HL-60 (cell line): ENCODE data around the gene OPA1.

Source experiments
- DNase-seq, 2 experiments: peaks; one replicate each; pipeline ENCODE4 v3.0.0-alpha.2; 2010 to 2020; ENCODE audit warnings: low read depth in 1 of 2, low spot score in 1 of 2
- H3K27ac ChIP-seq: fragments of 250-450 bp; sonication (Bioruptor Pico); replicated peaks from 2 replicates; pipeline ENCODE4 v1.5.1; 2020; ENCODE audit warnings: mild to moderate bottlenecking, moderate library complexity
- H3K27me3 ChIP-seq: fragments of 250-450 bp; sonication (Bioruptor Pico); 2 replicates; pipeline ENCODE4 v1.5.1; 2021; ENCODE audit warnings: mild to moderate bottlenecking, moderate library complexity; ENCODE audit not compliant: insufficient read depth, poor library complexity, severe bottlenecking
- H3K4me3 ChIP-seq: replicated peaks from 2 replicates; pipeline ENCODE4 v1.5.1; 2011; ENCODE audit warnings: mild to moderate bottlenecking, control low read depth, low read length; ENCODE audit not compliant: insufficient read depth
- GABPA ChIP-seq: IDR thresholded peaks from 2 replicates; pipeline ENCODE4 v1.6.1; 2012; ENCODE audit warnings: low read depth
- POLR2AphosphoS5 ChIP-seq: IDR thresholded peaks from 2 replicates; pipeline ENCODE4 v1.6.1; 2012; ENCODE audit warnings: low read depth
- SPI1 ChIP-seq: IDR thresholded peaks from 2 replicates; pipeline ENCODE4 v1.6.1; 2012; ENCODE audit warnings: low read depth, mild to moderate bottlenecking, borderline replicate concordance
- TF ChIP-seq, protein P1 (sequence below): IDR thresholded peaks from 2 replicates; pipeline ENCODE4 v1.6.1; 2012; ENCODE audit warnings: low read depth; ENCODE audit not compliant: insufficient replicate concordance
- TF ChIP-seq, protein P2 (sequence below): IDR thresholded peaks from one replicate; pipeline ENCODE4 v1.5.1; 2011; ENCODE audit warnings: low read length, control low read depth, inconsistent platforms; ENCODE audit not compliant: insufficient read depth

OPA1 gene

DNA sequence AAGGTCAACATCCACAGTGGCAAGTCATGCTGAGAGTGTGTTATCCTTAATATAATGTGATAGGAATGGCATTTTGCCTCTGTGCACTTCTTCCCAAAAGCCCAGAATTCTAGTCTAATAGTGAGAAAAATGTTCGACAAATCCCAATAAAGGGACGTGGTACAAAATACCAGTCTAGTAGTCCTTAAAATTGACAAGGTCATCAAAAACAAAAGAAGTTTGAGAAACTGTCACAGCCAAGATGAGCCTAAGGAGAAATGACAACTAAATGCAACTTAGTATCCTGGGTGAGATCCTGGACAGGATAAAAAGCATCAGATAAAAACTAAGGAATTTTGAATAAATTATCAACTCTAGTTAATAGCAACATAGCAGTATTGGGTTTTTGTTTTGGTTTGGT, 23.9 kb upstream of the OPA1 start:
- Histone ChIP-seq H3K27me3 (peaks cover 2% of the 10 kb centered on the region), H3K4me3 (no peak overlapping the region), H3K27ac (no peak overlapping the region)
- DNase-seq = no peak
- TF ChIP-seq, protein P1, sequence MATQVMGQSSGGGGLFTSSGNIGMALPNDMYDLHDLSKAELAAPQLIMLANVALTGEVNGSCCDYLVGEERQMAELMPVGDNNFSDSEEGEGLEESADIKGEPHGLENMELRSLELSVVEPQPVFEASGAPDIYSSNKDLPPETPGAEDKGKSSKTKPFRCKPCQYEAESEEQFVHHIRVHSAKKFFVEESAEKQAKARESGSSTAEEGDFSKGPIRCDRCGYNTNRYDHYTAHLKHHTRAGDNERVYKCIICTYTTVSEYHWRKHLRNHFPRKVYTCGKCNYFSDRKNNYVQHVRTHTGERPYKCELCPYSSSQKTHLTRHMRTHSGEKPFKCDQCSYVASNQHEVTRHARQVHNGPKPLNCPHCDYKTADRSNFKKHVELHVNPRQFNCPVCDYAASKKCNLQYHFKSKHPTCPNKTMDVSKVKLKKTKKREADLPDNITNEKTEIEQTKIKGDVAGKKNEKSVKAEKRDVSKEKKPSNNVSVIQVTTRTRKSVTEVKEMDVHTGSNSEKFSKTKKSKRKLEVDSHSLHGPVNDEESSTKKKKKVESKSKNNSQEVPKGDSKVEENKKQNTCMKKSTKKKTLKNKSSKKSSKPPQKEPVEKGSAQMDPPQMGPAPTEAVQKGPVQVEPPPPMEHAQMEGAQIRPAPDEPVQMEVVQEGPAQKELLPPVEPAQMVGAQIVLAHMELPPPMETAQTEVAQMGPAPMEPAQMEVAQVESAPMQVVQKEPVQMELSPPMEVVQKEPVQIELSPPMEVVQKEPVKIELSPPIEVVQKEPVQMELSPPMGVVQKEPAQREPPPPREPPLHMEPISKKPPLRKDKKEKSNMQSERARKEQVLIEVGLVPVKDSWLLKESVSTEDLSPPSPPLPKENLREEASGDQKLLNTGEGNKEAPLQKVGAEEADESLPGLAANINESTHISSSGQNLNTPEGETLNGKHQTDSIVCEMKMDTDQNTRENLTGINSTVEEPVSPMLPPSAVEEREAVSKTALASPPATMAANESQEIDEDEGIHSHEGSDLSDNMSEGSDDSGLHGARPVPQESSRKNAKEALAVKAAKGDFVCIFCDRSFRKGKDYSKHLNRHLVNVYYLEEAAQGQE = no peak
- TF ChIP-seq SPI1 = no peak
- TF ChIP-seq, protein P2, sequence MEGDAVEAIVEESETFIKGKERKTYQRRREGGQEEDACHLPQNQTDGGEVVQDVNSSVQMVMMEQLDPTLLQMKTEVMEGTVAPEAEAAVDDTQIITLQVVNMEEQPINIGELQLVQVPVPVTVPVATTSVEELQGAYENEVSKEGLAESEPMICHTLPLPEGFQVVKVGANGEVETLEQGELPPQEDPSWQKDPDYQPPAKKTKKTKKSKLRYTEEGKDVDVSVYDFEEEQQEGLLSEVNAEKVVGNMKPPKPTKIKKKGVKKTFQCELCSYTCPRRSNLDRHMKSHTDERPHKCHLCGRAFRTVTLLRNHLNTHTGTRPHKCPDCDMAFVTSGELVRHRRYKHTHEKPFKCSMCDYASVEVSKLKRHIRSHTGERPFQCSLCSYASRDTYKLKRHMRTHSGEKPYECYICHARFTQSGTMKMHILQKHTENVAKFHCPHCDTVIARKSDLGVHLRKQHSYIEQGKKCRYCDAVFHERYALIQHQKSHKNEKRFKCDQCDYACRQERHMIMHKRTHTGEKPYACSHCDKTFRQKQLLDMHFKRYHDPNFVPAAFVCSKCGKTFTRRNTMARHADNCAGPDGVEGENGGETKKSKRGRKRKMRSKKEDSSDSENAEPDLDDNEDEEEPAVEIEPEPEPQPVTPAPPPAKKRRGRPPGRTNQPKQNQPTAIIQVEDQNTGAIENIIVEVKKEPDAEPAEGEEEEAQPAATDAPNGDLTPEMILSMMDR = no peak
- TF ChIP-seq POLR2AphosphoS5 = no peak
- TF ChIP-seq GABPA = no peak

DNA sequence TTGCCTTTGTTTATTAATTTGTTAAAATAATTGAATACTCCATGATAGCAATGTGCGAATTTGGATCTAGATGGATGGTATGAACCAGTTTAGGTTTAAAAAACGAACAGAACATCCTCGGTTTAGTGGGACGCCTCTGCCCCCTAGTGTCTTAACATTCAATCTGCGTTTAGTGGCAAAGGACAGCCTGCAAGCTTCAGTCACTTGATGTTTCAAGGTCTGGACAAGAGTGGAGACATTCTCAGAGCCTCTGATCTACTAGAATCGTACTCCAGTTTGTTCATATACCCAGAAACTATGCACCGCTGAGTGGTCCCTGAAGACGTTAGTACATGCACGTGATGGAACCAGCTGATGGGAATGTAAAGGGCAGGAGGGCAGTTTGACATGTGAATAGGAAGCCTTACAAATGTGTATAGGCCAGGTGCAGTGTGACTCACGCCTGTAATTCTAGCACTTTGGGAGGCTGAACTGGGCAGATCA, 20.5 kb upstream of the OPA1 start:
- H3K27me3 ChIP-seq = peaks cover 2% of the 10 kb centered on the region
- no peak overlapping the region for H3K27ac ChIP-seq
- peak in 1 of 2 experiments; percentile 61 for DNase-seq
- TF ChIP-seq, protein P2 = peak; percentile 58
- TF ChIP-seq GABPA = no peak
- H3K4me3 ChIP-seq = no peak overlapping the region

GRCh38 chr3:193573403-193574191, 19.4 kb upstream of the OPA1 start:
- TF ChIP-seq SPI1 = no peak
- no peak for TF ChIP-seq POLR2AphosphoS5
- TF ChIP-seq, protein P2 = no peak
- Histone ChIP-seq H3K27ac (no peak overlapping the region), H3K27me3 (peaks cover 1% of the 10 kb centered on the region), H3K4me3 (no peak overlapping the region)
- no peak for DNase-seq

DNA sequence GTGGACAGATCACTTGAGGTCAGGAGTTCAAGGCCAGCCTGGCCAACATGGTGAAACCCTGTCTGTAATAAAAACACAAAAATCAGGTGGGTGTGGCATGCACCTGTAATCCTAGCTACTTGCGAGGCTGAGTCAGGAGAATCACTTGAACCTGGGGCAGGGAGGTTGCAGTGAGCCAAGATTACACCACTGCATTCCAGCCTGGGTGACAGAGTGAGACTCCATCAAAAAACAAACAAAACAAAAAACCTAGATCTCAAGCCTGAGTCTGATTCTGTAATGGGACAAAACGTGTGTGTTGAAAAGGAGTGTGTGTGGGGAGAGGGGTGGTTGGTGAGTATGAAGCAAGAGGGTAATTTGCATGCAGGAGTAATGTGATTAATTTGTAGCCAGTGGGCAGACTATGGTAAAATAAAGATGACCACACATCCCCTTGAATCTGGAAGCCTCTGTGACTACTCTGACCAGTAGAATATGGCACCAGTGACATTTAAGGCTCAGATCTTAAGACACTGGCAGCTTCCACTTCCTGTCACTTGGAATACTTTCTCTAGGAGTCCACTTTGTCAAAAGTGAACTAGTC, 18.4 kb upstream of the OPA1 start:
- no peak for DNase-seq
- Histone ChIP-seq H3K4me3 (no peak overlapping the region), H3K27ac (no peak overlapping the region), H3K27me3 (no peaks in the 10 kb centered on the region)
- no peak for TF ChIP-seq SPI1
- TF ChIP-seq POLR2AphosphoS5 = no peak
- TF ChIP-seq, protein P2 = no peak
- TF ChIP-seq, protein P1 = no peak
- TF ChIP-seq GABPA = no peak
